GM06990 (cell line): ENCODE data around the gene TXN2.
"Not testable (repeated sequence)": the region's sequence is repeated elsewhere in the genome, so short reads cannot be mapped to it uniquely, and the experiment has no call there.

ENCODE experiments used
- DNase-seq: peaks from one replicate; pipeline ENCODE4 v3.0.0-alpha.2; 2011; ENCODE audit not compliant: insufficient read length; ENCODE audit errors: extremely low read depth
- H3K27me3 ChIP-seq: replicated peaks from 2 replicates; pipeline ENCODE4 v1.6.0; 2011; ENCODE audit warnings: low read length; ENCODE audit not compliant: control insufficient read depth, insufficient read depth
- H3K36me3 ChIP-seq: 2 replicates; pipeline ENCODE4 v1.5.1; 2011; ENCODE audit warnings: low read length; ENCODE audit not compliant: control insufficient read depth, insufficient read depth
- H3K4me3 ChIP-seq: replicated peaks from 2 replicates; pipeline ENCODE4 v1.5.1; 2011; ENCODE audit warnings: low read depth, mild to moderate bottlenecking, control low read depth, low read length
- CTCF ChIP-seq: IDR thresholded peaks from 2 replicates; pipeline ENCODE4 v1.5.1; 2011; ENCODE audit warnings: low read length, control low read depth, mild to moderate bottlenecking, inconsistent platforms; ENCODE audit not compliant: insufficient read depth, poor library complexity, severe bottlenecking

Gene TXN2

GRCh38 chr22:36452250-36452977 lies 29.0 kb downstream of the TXN2 start:
- TF ChIP-seq CTCF: no peak
- Histone ChIP-seq H3K4me3 (no peak overlapping the region), H3K27me3 (no peaks in the 10 kb centered on the region), H3K36me3 (no peaks in the 10 kb centered on the region)
- no peak for DNase-seq

- not testable (repeated sequence) for H3K4me3 ChIP-seq, DNase-seq, H3K36me3 ChIP-seq, H3K27me3 ChIP-seq
Observed at GRCh38 chr22:36450923-36451322, 30.5 kb downstream of the TXN2 start.

GRCh38 chr22:36449596-36450175 lies 31.8 kb downstream of the TXN2 start:
- no peak for TF ChIP-seq CTCF
- Histone ChIP-seq H3K36me3 (no peaks in the 10 kb centered on the region), H3K4me3 (no peak overlapping the region), H3K27me3 (no peaks in the 10 kb centered on the region)
- no peak for DNase-seq

- Histone ChIP-seq H3K4me3 (no peak overlapping the region), H3K36me3 (no peaks in the 10 kb centered on the region), H3K27me3 (no peaks in the 10 kb centered on the region)
- no peak for TF ChIP-seq CTCF
- DNase-seq: no peak
Observed at GRCh38 chr22:36447632-36448031, 33.8 kb downstream of the TXN2 start.

- Histone ChIP-seq H3K4me3 (no peak overlapping the region), H3K27me3 (no peaks in the 10 kb centered on the region), H3K36me3 (no peaks in the 10 kb centered on the region)
- TF ChIP-seq CTCF: no peak
- no peak for DNase-seq
Observed at GRCh38 chr22:36445158-36445668, 36.2 kb downstream of the TXN2 start.

GRCh38 chr22:36443198-36443770 lies 38.2 kb downstream of the TXN2 start:
- Histone ChIP-seq H3K27me3 (no peaks in the 10 kb centered on the region), H3K4me3 (no peak overlapping the region), H3K36me3 (no peaks in the 10 kb centered on the region)
- no peak for DNase-seq
- no peak for TF ChIP-seq CTCF
